HG02981 (cell line): ENCODE data around the gene CLCN1.
"Not testable (repeated sequence)": the region's sequence is repeated elsewhere in the genome, so short reads cannot be mapped to it uniquely, and the experiment has no call there.

Experiments
- ATAC-seq: cut with Tn5 transposase; IDR thresholded peaks from one replicate; pipeline ENCODE4 v1.9.1; 2021; ENCODE audit warnings: mild to moderate bottlenecking, moderate library complexity; ENCODE audit not compliant: unreplicated experiment

CLCN1 gene

DNA sequence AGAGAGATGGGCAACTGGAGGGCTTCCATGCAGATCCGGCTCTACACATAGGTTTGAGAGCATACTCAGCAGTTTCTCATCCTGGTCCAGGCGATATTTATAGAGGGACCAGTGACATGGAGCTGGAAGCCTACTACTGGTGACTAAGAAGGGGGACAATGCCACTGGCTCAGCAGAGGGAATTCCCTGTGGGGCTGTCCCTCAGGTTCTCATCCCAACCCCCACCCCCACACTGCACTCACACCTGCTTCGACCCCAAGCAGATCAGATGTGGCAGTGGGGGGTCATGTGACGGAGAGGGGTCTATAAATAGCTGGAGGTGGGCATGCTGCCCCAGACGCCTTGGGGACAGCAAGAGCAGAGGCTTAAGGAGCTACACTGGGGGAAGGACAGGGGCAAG, at the start of gene CLCN1:
CLCN1 (plus strand) TSS at position 336 of the 400 bp plus-strand sequence. CDS start 102 bp downstream, outside the sequence.
- ATAC-seq, result no peak

DNA sequence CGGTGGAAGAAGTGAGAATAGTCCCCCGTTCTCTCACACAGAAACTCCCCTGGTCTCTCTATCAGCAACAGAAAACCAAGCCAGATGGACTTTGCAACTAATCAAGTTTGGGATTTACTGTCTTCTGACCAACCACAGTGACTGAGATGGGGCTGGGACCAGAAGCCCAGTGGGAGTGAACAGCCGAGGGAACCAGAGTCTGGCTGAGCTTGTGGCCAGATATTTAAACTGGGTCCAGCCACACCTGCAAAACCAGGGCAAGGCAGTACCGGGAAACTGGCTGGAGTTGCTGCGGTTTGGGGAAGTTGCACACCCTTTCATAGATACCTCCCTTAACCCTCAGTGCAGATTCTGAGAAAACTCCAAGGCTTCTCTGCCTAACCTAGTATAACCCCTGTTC, 46.7 kb upstream of the CLCN1 start:
- no peak for ATAC-seq

- no peak for ATAC-seq
Observed at GRCh38 chr7:143271240-143271639, 44.7 kb upstream of the CLCN1 start.

DNA sequence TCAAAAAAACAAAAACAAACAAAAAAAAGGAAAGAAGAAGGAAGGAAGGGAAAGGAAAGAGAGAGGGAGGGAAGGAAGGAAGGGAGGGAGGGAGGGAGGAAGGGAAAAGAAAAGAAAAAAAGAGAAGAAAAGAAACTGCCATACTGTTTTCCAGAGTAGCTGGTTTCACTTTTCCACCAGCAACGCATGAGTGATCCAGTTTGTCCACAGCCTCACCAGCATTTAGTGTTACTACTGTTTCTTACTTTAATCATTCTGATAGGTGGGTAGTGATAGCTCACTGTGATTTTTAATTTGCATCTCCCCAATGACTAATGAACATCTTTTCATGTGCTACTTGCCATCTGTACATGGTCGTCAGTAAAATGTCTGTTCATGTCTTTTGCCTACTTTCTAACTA, 43.0 kb upstream of the CLCN1 start:
- no peak for ATAC-seq

DNA sequence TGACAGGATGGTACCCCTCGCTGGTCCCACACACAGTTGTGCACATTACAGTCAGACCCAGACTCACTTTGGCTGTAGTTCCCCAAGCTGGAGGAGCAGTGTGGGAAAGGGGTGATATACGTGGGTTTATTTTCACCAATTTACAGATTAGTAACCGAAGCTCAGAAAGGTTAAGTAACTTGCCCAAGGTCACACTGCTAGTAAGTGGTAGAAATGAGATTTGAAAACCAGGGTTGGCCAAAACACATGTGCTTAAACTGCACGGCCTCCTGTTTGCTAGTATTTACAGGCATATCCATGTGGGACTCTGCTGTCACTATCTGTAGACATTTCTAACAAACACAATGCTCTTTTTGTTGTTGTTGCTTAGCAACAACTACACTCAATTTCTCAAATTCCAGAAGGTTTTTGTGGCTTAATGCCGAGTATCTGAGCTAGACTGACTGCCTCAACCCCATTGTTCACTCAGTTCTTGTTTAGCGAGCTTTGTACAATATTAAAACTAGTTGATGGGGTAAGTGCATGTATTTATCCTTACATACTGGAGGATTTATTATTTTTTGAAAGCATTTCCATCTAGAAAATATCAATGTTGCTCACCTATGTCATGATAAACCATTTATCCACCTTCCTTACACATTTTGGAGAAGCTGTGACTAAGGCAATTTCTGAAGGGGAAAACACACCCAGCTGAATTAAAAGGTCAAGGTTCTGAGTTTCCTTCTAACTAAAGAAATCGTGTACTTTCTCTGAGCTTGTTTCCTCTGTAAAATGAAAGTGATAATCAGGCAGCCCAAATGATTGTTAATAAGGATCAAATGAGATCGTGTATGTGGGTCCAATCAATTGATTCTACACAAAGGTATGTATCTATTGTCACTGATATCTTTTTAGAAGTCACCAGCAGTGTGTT, 36.5 kb upstream of the CLCN1 start:
- no peak for ATAC-seq

DNA sequence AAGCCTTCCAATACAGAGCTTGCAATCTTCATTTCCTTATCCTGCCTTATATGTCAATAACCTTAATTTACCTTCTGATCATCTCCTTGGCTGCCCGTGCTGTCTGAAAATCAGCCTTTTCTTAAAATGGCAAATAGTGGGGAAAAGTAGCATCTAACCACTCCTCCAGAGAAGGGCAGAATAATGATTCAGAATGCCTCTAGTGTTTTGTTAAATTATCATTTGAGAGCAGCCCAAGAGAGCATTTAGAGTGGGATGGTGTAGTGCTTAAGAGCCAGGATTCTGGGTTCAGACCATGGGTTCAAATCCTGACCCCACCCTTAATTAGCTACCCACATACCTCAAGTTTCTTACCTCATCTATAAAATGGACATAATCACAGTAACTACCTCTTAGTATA, 35.8 kb upstream of the CLCN1 start:
- ATAC-seq, result no peak

GRCh38 chr7:143280566-143280965, 35.3 kb upstream of the CLCN1 start:
- ATAC-seq, result no peak

- ATAC-seq, result no peak
Observed at GRCh38 chr7:143281529-143281928, 34.4 kb upstream of the CLCN1 start.

DNA sequence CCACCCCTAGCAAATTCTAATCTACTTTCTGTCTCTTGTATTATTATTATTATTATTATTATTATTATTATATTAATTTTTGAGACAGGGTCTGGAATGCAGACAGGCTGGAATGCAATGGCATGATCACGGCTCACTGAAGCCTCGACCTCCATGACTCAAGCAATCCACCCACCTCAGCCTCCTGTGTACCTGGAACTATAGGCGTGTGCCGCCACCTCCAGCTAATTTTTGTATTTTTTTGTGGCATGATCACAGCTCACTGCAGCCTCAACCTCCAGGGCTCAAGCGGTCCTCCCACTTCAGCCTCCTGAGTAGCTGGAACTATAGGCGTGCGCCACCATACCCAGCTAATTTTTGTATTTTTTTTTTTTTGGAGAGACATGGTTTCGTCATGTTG, 33.8 kb upstream of the CLCN1 start:
- no peak for ATAC-seq

- no peak for ATAC-seq
Observed at GRCh38 chr7:143283381-143283780, 32.5 kb upstream of the CLCN1 start.

DNA sequence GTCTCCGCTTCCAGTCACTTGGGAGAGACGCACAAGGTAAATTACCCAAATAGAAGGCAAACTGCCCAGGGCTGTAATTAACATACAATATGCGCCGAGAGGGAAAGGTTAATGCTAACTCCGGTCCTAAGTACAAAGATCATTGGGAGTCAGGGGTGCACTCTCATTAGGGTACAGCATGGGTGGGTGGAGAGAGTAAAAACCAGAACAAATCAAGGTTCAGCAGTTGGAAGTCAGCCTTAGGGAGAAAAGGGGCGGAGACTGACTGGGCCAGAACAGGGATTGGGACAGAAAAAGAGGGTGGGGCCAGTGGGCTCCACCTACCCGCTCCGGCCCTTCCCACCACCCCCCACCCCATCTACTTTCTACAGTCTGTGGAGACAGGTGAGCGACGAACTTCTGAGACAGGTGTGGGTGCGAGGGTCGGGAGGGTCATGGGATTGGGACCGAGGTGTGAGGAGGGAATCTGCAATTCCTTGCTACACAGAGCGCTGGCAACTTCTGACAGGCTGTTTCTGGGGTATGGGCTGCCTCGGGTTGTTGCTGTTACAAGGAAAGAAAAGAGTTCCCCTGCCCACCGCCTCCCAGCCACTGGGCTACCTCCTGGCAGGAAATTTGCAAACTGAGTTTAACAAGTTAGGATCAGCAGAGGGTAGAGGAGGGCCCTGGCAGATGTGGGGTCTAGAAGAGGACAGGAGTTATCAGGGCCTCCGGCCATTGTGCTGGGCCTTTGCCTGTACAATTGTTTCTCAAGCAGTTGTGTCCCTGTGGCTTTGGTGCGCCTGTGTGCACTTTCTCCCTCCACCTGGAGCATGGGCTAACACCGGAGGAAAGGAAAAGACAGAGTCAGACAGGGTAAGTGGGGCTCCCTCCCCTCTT, 31.1 kb upstream of the CLCN1 start, which contains the start of gene TMEM139:
TMEM139 (plus strand) TSS at position 368 of the 879 bp plus-strand sequence. CDS start 1,000 bp downstream, outside the sequence.
- ATAC-seq, result no peak

DNA sequence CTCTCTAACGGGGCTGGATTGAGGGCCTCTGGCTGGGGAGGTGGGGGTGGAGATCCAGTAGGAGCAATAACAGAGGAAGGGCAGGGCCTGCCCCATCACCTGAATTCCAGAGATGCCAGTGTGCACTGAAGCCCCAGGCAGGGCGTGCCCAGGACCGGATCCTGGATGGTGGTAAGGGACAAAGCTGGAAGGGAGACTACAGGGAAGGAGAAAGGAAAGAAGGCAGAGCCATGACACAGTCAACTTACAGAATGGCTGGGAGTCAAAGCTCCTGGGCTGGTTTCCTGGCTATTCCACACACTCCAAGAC, 30.5 kb upstream of the CLCN1 start:
- no peak for ATAC-seq

GRCh38 chr7:143285806-143286521, 29.9 kb upstream of the CLCN1 start:
- ATAC-seq, result no peak

DNA sequence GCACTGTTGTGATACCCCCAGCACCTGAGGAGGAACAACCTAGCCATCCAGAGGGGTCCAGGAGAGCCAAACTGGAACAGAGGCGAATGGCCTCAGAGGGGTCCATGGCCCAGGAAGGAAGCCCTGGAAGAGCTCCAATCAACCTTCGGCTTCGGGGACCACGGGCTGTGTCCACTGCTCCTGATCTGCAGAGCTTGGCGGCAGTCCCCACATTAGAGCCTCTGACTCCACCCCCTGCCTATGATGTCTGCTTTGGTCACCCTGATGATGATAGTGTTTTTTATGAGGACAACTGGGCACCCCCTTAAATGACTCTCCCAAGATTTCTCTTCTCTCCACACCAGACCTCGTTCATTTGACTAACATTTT, 29.4 kb upstream of the CLCN1 start:
- no peak for ATAC-seq

GRCh38 chr7:143287339-143287934, 28.5 kb upstream of the CLCN1 start:
- no peak for ATAC-seq

DNA sequence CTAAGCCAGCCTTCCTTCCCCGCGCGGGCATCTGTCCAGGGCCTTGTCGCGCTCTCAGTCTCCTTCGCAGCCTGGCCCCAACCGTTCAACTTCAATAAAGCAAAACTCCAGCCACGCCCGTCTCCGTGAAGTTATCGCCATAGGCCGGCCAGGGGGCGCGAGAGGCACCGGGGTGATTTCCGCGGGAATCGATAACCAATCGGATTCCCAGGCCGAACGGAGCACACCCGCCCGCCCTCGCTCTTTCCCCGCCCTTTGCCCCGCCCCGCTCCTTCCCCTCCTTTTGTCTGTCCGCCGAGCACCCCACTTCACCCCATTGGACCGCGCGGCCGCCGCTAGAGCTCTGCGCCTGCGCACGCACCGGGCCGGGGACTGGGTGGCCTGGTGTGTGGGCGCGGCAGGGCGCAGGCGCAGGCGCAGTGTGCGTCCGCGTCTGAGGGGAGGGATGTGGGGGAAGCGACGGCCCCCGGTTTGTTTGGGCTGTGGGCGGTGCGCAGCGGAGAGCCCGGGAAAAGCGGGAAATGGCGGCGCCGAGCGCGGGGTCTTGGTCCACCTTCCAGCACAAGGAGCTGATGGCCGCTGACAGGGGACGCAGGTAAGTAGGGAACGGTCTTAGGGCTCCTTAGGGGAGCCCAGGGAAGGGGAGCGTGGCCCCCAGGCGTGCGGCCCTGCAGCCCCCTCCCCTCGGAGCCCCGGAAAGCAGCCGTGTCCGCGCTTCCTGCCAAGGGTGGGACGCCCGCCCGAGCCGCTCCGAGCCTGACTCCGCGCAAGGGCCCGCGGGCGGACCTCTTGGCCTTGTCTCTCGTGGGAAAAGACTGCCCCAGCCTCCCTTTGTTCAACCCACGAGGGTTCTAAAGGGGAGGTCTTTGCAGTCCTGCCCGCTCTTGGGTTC, 27.7 kb upstream of the CLCN1 start, which contains the start of gene CASP2:
CASP2 (plus strand) TSS at position 417 of the 892 bp plus-strand sequence; CDS start at position 522, 105 bp downstream.
- peak; percentile 90 for ATAC-seq

GRCh38 chr7:143288836-143289235, 27.1 kb upstream of the CLCN1 start:
- no peak for ATAC-seq

- no peak for ATAC-seq
Observed at GRCh38 chr7:143289421-143289820, 26.5 kb upstream of the CLCN1 start.

GRCh38 chr7:143289888-143290287, 26.0 kb upstream of the CLCN1 start:
- ATAC-seq, result not testable (repeated sequence)

DNA sequence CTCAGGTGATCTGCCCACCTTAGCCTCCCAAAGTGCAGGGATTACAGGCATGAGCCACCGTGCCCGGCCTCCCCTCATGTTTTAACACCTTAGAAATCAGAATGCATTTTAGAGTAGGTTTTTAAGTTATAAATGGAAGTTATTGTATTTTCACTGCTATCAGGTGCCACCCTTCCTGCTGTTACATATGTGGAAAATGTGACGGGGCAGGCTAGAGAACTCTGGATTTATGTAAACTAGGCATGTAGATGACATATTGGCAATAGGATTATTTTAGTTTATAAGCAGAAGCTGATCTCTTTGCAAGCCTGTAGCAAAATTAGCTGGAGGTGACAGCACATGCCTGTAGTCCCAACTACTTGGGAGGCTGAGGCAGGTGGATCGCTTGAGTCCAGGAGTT, 25.6 kb upstream of the CLCN1 start:
- ATAC-seq, result no peak
